B cell (primary cell): ENCODE results near the gene RHCG. TPM values are rescaled to one million over a fixed set of nuclear protein-coding genes. Genes with fewer than 3 reads are reported as not detected.

Experiments used
- ATAC-seq: fragments of 200-7000 bp; cut with Tn5 transposase; one replicate; pipeline ENCODE4 v1.10.0; 2021; ENCODE audit warnings: low read depth, mild to moderate bottlenecking, moderate number of reproducible peaks, moderate library complexity
- CTCF ChIA-PET: fragments of 350-600 bp; sonication (Branson Sonifier 250); formaldehyde crosslinking; loops from one replicate; lab custom pipeline; 2021; ENCODE audit warnings: antibody characterized with exemption, inconsistent platforms; lab: Charles Lee
- POLR2A ChIA-PET: fragments of 350-600 bp; sonication (Branson Sonifier 250); formaldehyde crosslinking; loops from one replicate; lab custom pipeline; 2021; ENCODE audit warnings: antibody characterized with exemption; lab: Charles Lee
- DNase-seq: peaks from one replicate; pipeline ENCODE4 v3.0.0; 2013
- H2AFZ ChIP-seq: 2 replicates; pipeline ENCODE4 v1.6.1; 2012; ENCODE audit warnings: mild to moderate bottlenecking, low read depth, low read length; ENCODE audit not compliant: insufficient read depth, poor library complexity, severe bottlenecking
- H3K27ac ChIP-seq, 2 donors: 1 replicate in 1 of 2; 2 replicates in 1 of 2; pipeline ENCODE4 v1.5.1; 2012 to 2013; ENCODE audit warnings: low read length in 2 of 2, mild to moderate bottlenecking in 2 of 2, moderate library complexity in 1 of 2
- H3K27me3 ChIP-seq, 4 experiments: fragments of 200-600 bp in 1 of 4; sonication (generic) in 1 of 4; replicated peaks in 1 of 4; 1 replicate in 2 of 4; 2 replicates in 2 of 4; pipeline versions ENCODE4 v1.6.1 to v1.7.0; 2013 to 2016; ENCODE audit warnings: low read length in 3 of 4, mild to moderate bottlenecking in 2 of 4, mixed read lengths in 1 of 4, moderate library complexity in 1 of 4; ENCODE audit not compliant: insufficient read depth in 4 of 4, control insufficient read depth in 3 of 4; ENCODE audit errors: control extremely low read depth in 1 of 4
- H3K36me3 ChIP-seq, 2 experiments: replicated peaks in 1 of 2; 1 replicate in 1 of 2; 2 replicates in 1 of 2; pipeline versions ENCODE4 v1.6.1 to v1.7.1; 2013; ENCODE audit warnings: low read length in 1 of 2; ENCODE audit not compliant: insufficient read depth in 2 of 2, control insufficient read depth in 1 of 2; ENCODE audit errors: control extremely low read depth in 1 of 2, extremely low read depth in 1 of 2
- H3K4me1 ChIP-seq, 2 donors: fragments of 200-600 bp in 1 of 2; sonication (generic) in 1 of 2; 1 replicate in 1 of 2; 2 replicates in 1 of 2; pipeline versions ENCODE4 v1.5.1 to v1.6.1; 2013 to 2017; ENCODE audit warnings: low read length in 2 of 2; ENCODE audit not compliant: control insufficient read depth in 2 of 2, insufficient read depth in 2 of 2
- H3K4me2 ChIP-seq: replicated peaks from 2 replicates; pipeline ENCODE3; 2012; ENCODE audit warnings: mild to moderate bottlenecking, low read depth, low read length; ENCODE audit not compliant: poor library complexity, severe bottlenecking
- H3K4me3 ChIP-seq, 5 experiments: fragments of 200-600 bp in 1 of 5; sonication (generic) in 1 of 5; 1 replicate in 3 of 5; 2 replicates in 2 of 5; pipeline versions ENCODE4 v1.5.1 to v1.7.0; 2011 to 2016; ENCODE audit warnings: low read length in 4 of 5, mild to moderate bottlenecking in 4 of 5, low read depth in 2 of 5, control low read depth in 1 of 5, moderate library complexity in 1 of 5; ENCODE audit not compliant: insufficient read depth in 1 of 5; ENCODE audit errors: control extremely low read depth in 1 of 5, extremely low read depth in 1 of 5
- H3K79me2 ChIP-seq: fragments of 200-600 bp; sonication (generic); one replicate; pipeline ENCODE4 v1.6.0; 2016; ENCODE audit warnings: low read length; ENCODE audit not compliant: control insufficient read depth, insufficient read depth
- H3K9ac ChIP-seq: fragments of 200-600 bp; sonication (generic); 2 replicates; pipeline ENCODE4 v1.6.1; 2017; ENCODE audit warnings: mild to moderate bottlenecking, low read length, moderate library complexity
- H3K9me3 ChIP-seq, 3 donors: one replicate each; pipeline versions ENCODE4 v1.6.1 to v1.7.1; 2013; ENCODE audit warnings: low read length in 2 of 3; ENCODE audit not compliant: control insufficient read depth in 2 of 3, insufficient read depth in 1 of 3; ENCODE audit errors: control extremely low read depth in 1 of 3
- H4K20me1 ChIP-seq: 2 replicates; pipeline ENCODE4 v1.6.0; 2012; ENCODE audit warnings: mild to moderate bottlenecking, low read length; ENCODE audit not compliant: insufficient read depth, control insufficient read depth, poor library complexity, severe bottlenecking
- H3K27ac Mint-ChIP-seq: one replicate; pipeline ENCODE4 v1.8.0; 2021; ENCODE audit warnings: mixed read lengths
- H3K27me3 Mint-ChIP-seq: one replicate; pipeline ENCODE4 v1.8.0; 2021; ENCODE audit warnings: mixed read lengths
- H3K4me1 Mint-ChIP-seq: one replicate; pipeline ENCODE4 v1.8.0; 2021; ENCODE audit warnings: mixed read lengths
- H3K4me3 Mint-ChIP-seq: one replicate; pipeline ENCODE4 v1.8.0; 2021; ENCODE audit warnings: mixed read lengths
- H3K9me3 Mint-ChIP-seq: one replicate; pipeline ENCODE4 v1.8.0; 2022; ENCODE audit warnings: mixed read lengths; ENCODE audit not compliant: insufficient read depth
- CTCF ChIP-seq: fragments of 200-600 bp; IDR thresholded peaks from one replicate; pipeline ENCODE4 v1.8.0; 2022; ENCODE audit warnings: antibody characterized with exemption, mild to moderate bottlenecking
- EZH2 ChIP-seq: IDR thresholded peaks from 2 replicates; pipeline ENCODE4 v1.6.1; 2012; ENCODE audit warnings: borderline replicate concordance, low read depth, mild to moderate bottlenecking, moderate library complexity, low read length; ENCODE audit not compliant: insufficient read depth, poor library complexity, severe bottlenecking
- WGBS: methylation state at CpG from one replicate; pipeline ENCODE4 v1.1.5; 2013; ENCODE audit warnings: missing lambda C conversion rate; ENCODE audit not compliant: insufficient coverage; 5-methylcytosine and 5-hydroxymethylcytosine counted together
- intact Hi-C: fragments of 100-400 bp; cut with micrococcal nuclease; formaldehyde crosslinking; loops from one replicate; pipeline ENCODE4 v1.10.0; 2022
- polyA plus RNA-seq: library from polyadenylated mRNA; depleted of rRNA; stranded (reverse); fragments of >200 nt; gene quantifications from 2 replicates; pipeline ENCODE4 v1.2.3, GENCODE V29; 2012
- total RNA-seq, 2 donors: library from RNA; stranded (reverse); fragments of 120-200 nt in 1 of 2; gene quantifications; 1 replicate in 1 of 2; 2 replicates in 1 of 2; pipeline versions ENCODE4 v1.2.3 to v1.2.4, GENCODE V29; 2013 to 2022

The RHCG gene
- total and polyA plus RNA-seq, 2 donors (not counting 1 experiment from before 2014, with no cell fraction given): not detected

GRCh38 chr15:89524184-89524583 is 27.8 kb upstream of the RHCG start:
- Histone ChIP-seq H3K9me3 (peaks cover 0 to 5% (median 0%) of the 10 kb centered on the region in 3 donors), H3K9ac (no peak overlapping the region), H4K20me1 (no peaks in the 10 kb centered on the region), H3K4me1 (peaks cover 0 to 11% of the 10 kb centered on the region in 2 donors), H3K4me2 (no peak overlapping the region), H2AFZ (no peak overlapping the region), H3K36me3 (no peaks in the 10 kb centered on the region), H3K79me2 (no peaks in the 10 kb centered on the region), H3K4me3 (no peak overlapping the region), H3K27ac (no peak overlapping the region), H3K27me3 (peaks cover 0 to 8% (median 0%) of the 10 kb centered on the region in 4 experiments)
- no peak for TF ChIP-seq CTCF
- no peak for TF ChIP-seq EZH2
- Mint-ChIP-seq H3K4me3 (no peak overlapping the region), H3K27me3 (peaks cover 15% of the 10 kb centered on the region), H3K27ac (no peak overlapping the region), H3K4me1 (peaks cover 4% of the 10 kb centered on the region), H3K9me3 (no peaks in the 10 kb centered on the region)
- intact Hi-C loops: no loop called here
- no peak for ATAC-seq
- no peak for DNase-seq
- CTCF ChIA-PET: no interaction called here
- no CpG with 5 or more reads among the region's 1 CpG for WGBS
- POLR2A ChIA-PET: no interaction called here

GRCh38 chr15:89523101-89523500 is 26.7 kb upstream of the RHCG start:
- H3K4me2 ChIP-seq: no peak overlapping the region
- peaks cover 0 to 11% of the 10 kb centered on the region in 2 donors for H3K4me1 ChIP-seq
- no peaks in the 10 kb centered on the region for H4K20me1 ChIP-seq
- TF ChIP-seq EZH2: no peak
- no peak for TF ChIP-seq CTCF
- H3K27me3 Mint-ChIP-seq: peaks cover 15% of the 10 kb centered on the region
- H3K4me3 Mint-ChIP-seq: no peak overlapping the region
- H3K9ac ChIP-seq: no peak overlapping the region
- H3K9me3 Mint-ChIP-seq: no peaks in the 10 kb centered on the region
- no peak overlapping the region for H3K27ac Mint-ChIP-seq
- H3K9me3 ChIP-seq: peaks cover 0 to 5% (median 0%) of the 10 kb centered on the region in 3 donors
- ChIA-PET POLR2A (no interaction called here), CTCF (no interaction called here)
- intact Hi-C loops: no loop called here
- no peak overlapping the region for H3K27ac ChIP-seq
- ATAC-seq (no peak), DNase-seq (no peak)
- H3K27me3 ChIP-seq: peaks cover 0 to 8% (median 0%) of the 10 kb centered on the region in 4 experiments
- H3K4me1 Mint-ChIP-seq: peaks cover 4% of the 10 kb centered on the region
- WGBS: 83% methylated on average over 2 of the region's 2 CpGs
- H3K36me3 ChIP-seq: no peaks in the 10 kb centered on the region
- no peaks in the 10 kb centered on the region for H3K79me2 ChIP-seq
- H3K4me3 ChIP-seq: no peak overlapping the region
- H2AFZ ChIP-seq: no peak overlapping the region
